A549 (cell line): ENCODE results near the gene KMT5C. TPM values are rescaled to one million over a fixed set of nuclear protein-coding genes. Genes with fewer than 3 reads are reported as not detected.
A peak's percentile ranks its signal among the peaks of the same experiment; 100 is the strongest.

ENCODE experiments used
- ATAC-seq, 2 experiments: fragments of 200-7000 bp in 1 of 2; fragments of >200 bp in 1 of 2; cut with Nextera tagmentation in 1 of 2; cut with Tn5 transposase in 1 of 2; 3 replicates each; pipeline versions ENCODE4 v1.8.0 to v1.9.1; 2018 to 2020; ENCODE audit warnings: mild to moderate bottlenecking in 1 of 2, moderate library complexity in 1 of 2
- CTCF ChIA-PET: fragments of 300-600 bp; sonication (Branson Sonifier 250); formaldehyde crosslinking; extraction: SDS; loops from one replicate; lab custom pipeline; 2021; ENCODE audit warnings: antibody characterized with exemption, inconsistent platforms; lab: Yijun Ruan, JAX
- POLR2A ChIA-PET: fragments of 350-600 bp; formaldehyde crosslinking; extraction: SDS; loops from one replicate; lab custom pipeline; 2021; ENCODE audit warnings: antibody characterized with exemption, inconsistent platforms; lab: Yijun Ruan, JAX
- DNase-seq, 2 experiments: peaks; one replicate each; pipeline versions ENCODE4 v3.0.0 to v3.0.0-alpha.2; 2011 to 2016; ENCODE audit warnings: low read depth in 1 of 2, low spot score in 1 of 2
- FAIRE-seq: peaks from 2 replicates; lab custom pipeline; 2011; peaks lifted over from hg19 to GRCh38; lab: Jason Lieb, UNC
- H3K27ac ChIP-seq, 2 experiments: fragments of >200 bp; sonication (Bioruptor Twin); formaldehyde crosslinking; 3 replicates each; pipeline ENCODE4 v1.5.1; 2016 to 2017
- H3K4me1 ChIP-seq: fragments of >200 bp; sonication (Bioruptor Twin); formaldehyde crosslinking; 3 replicates; pipeline ENCODE4 v1.6.1; 2016
- H3K4me2 ChIP-seq: fragments of >200 bp; sonication (Bioruptor Twin); formaldehyde crosslinking; 3 replicates; pipeline ENCODE4 v1.6.1; 2016
- H3K4me3 ChIP-seq: fragments of >200 bp; sonication (Bioruptor Twin); formaldehyde crosslinking; 3 replicates; pipeline ENCODE4 v1.5.1; 2016
- H3K9me3 ChIP-seq: fragments of >200 bp; sonication (Bioruptor Twin); formaldehyde crosslinking; 3 replicates; pipeline ENCODE4 v1.6.1; 2016
- BCL3 ChIP-seq: fragments of >200 bp; sonication (Bioruptor Twin); formaldehyde crosslinking; IDR thresholded peaks from 3 replicates; pipeline ENCODE4 v1.6.1; 2016
- CTCF ChIP-seq: fragments of >200 bp; sonication (Bioruptor Twin); formaldehyde crosslinking; IDR thresholded peaks from 3 replicates; pipeline ENCODE4 v1.5.1; 2016
- EP300 ChIP-seq, 2 experiments: fragments of >200 bp; sonication (Bioruptor Twin); formaldehyde crosslinking; IDR thresholded peaks; 2 replicates in 1 of 2; 3 replicates in 1 of 2; pipeline ENCODE4 v1.6.1; 2016 to 2017
- ESRRA ChIP-seq: fragments of 150-350 bp; IDR thresholded peaks from 2 replicates; pipeline ENCODE4 v1.6.1; 2014; ENCODE audit warnings: mild to moderate bottlenecking, low read length, borderline replicate concordance
- FOSL2 ChIP-seq, 2 experiments: fragments of 450-650 bp in 1 of 2; fragments of >200 bp in 1 of 2; sonication (Bioruptor Twin) in 1 of 2; formaldehyde crosslinking; IDR thresholded peaks; 2 replicates each; pipeline versions ENCODE4 v1.5.0 to v1.6.1; 2016 to 2020; ENCODE audit warnings: mild to moderate bottlenecking in 1 of 2, moderate library complexity in 1 of 2
- FOXS1 ChIP-seq: fragments of 250-450 bp; sonication (Bioruptor Pico); IDR thresholded peaks from 2 replicates; pipeline ENCODE4 v1.5.0; 2020; ENCODE audit warnings: mild to moderate bottlenecking, moderate library complexity
- GATA3 ChIP-seq: IDR thresholded peaks from 2 replicates; pipeline ENCODE4 v1.6.1; 2012; ENCODE audit warnings: borderline replicate concordance
- HDAC2 ChIP-seq: fragments of 200-600 bp; sonication (generic); IDR thresholded peaks from 2 replicates; pipeline ENCODE4 v1.6.1; 2016
- HOXA7 ChIP-seq: fragments of 250-450 bp; sonication (Bioruptor Pico); IDR thresholded peaks from 2 replicates; pipeline ENCODE4 v1.5.0; 2020; ENCODE audit warnings: mild to moderate bottlenecking, moderate library complexity
- HOXB13 ChIP-seq: fragments of 250-450 bp; sonication (Bioruptor Pico); IDR thresholded peaks from 2 replicates; pipeline ENCODE4 v1.5.0; 2020; ENCODE audit warnings: low read depth, mild to moderate bottlenecking, moderate library complexity
- JUN ChIP-seq, 2 experiments: fragments of >200 bp; sonication (Bioruptor Twin); formaldehyde crosslinking; IDR thresholded peaks; 2 replicates in 1 of 2; 3 replicates in 1 of 2; pipeline ENCODE4 v1.6.1; 2016 to 2017
- JUNB ChIP-seq: fragments of >200 bp; sonication (Bioruptor Twin); formaldehyde crosslinking; IDR thresholded peaks from 2 replicates; pipeline ENCODE4 v1.6.1; 2016
- KDM1A ChIP-seq: fragments of 200-600 bp; sonication (generic); IDR thresholded peaks from 2 replicates; pipeline ENCODE4 v1.6.1; 2016; ENCODE audit warnings: low read depth, mild to moderate bottlenecking
- MAX ChIP-seq: IDR thresholded peaks from 2 replicates; pipeline ENCODE4 v1.6.1; 2012
- MYC ChIP-seq: IDR thresholded peaks from 2 replicates; pipeline ENCODE4 v1.6.1; 2012; ENCODE audit warnings: mild to moderate bottlenecking, inconsistent platforms, low read length, improper control_type of control experiment, borderline replicate concordance
- NPAS2 ChIP-seq: fragments of 250-450 bp; sonication (Bioruptor Pico); IDR thresholded peaks from 2 replicates; pipeline ENCODE4 v1.8.0; 2022; ENCODE audit warnings: mild to moderate bottlenecking, moderate library complexity, borderline replicate concordance
- PHF8 ChIP-seq: fragments of 200-600 bp; sonication (generic); IDR thresholded peaks from 2 replicates; pipeline ENCODE4 v1.6.1; 2016; ENCODE audit warnings: low read depth, mild to moderate bottlenecking, antibody characterized with exemption, moderate library complexity, borderline replicate concordance
- POLR2A ChIP-seq: IDR thresholded peaks from 2 replicates; pipeline ENCODE4 v1.6.1; 2012; ENCODE audit warnings: mild to moderate bottlenecking, low read length
- RARB ChIP-seq: fragments of 250-450 bp; sonication (Bioruptor Pico); IDR thresholded peaks from 2 replicates; pipeline ENCODE4 v1.8.0; 2021; ENCODE audit warnings: mild to moderate bottlenecking, moderate library complexity
- RCOR1 ChIP-seq: fragments of 150-350 bp; IDR thresholded peaks from 2 replicates; pipeline ENCODE4 v1.6.1; 2014; ENCODE audit warnings: antibody characterized with exemption, low read length, low read depth
- RNF2 ChIP-seq: fragments of 200-600 bp; sonication (generic); IDR thresholded peaks from 2 replicates; pipeline ENCODE4 v1.6.1; 2016; ENCODE audit warnings: low read depth, mild to moderate bottlenecking, antibody characterized with exemption, moderate library complexity, borderline replicate concordance
- SREBF2 ChIP-seq: fragments of 450-650 bp; IDR thresholded peaks from 2 replicates; pipeline ENCODE4 v1.6.1; 2014; ENCODE audit warnings: mild to moderate bottlenecking, moderate library complexity
- ZC3H11A ChIP-seq: fragments of 450-650 bp; IDR thresholded peaks from 2 replicates; pipeline ENCODE4 v1.6.1; 2014; ENCODE audit warnings: antibody characterized with exemption, mild to moderate bottlenecking
- WGBS: methylation state at CpG from one replicate; pipeline ENCODE4 v1.1.6; 2017; ENCODE audit errors: missing lambda C conversion rate; 5-methylcytosine and 5-hydroxymethylcytosine counted together
- polyA plus RNA-seq, 4 experiments: library from polyadenylated mRNA; depleted of rRNA in 3 of 4; stranded (reverse); fragments of >200 nt; fragmentation: RNase III in 1 of 4; extraction: RNeasy Plus Mini Kit Qiagen cat#74134 plus additional on column Dnase treatment in 1 of 4; gene quantifications; 2 replicates in 3 of 4; 3 replicates in 1 of 4; pipeline ENCODE4 v1.2.3, GENCODE V29; 2011 to 2017
- TF ChIP-seq, protein P1 (sequence below): IDR thresholded peaks from 2 replicates; pipeline ENCODE4 v1.6.1; 2012
- TF ChIP-seq, protein P2 (sequence below): fragments of 450-650 bp; IDR thresholded peaks from 2 replicates; pipeline ENCODE4 v1.6.1; 2014; ENCODE audit warnings: antibody characterized with exemption

KMT5C gene
- polyA plus RNA-seq, 2 of the 4 experiments (the other 2 are of a cell fraction): 9.5 to 15.2 TPM

DNA sequence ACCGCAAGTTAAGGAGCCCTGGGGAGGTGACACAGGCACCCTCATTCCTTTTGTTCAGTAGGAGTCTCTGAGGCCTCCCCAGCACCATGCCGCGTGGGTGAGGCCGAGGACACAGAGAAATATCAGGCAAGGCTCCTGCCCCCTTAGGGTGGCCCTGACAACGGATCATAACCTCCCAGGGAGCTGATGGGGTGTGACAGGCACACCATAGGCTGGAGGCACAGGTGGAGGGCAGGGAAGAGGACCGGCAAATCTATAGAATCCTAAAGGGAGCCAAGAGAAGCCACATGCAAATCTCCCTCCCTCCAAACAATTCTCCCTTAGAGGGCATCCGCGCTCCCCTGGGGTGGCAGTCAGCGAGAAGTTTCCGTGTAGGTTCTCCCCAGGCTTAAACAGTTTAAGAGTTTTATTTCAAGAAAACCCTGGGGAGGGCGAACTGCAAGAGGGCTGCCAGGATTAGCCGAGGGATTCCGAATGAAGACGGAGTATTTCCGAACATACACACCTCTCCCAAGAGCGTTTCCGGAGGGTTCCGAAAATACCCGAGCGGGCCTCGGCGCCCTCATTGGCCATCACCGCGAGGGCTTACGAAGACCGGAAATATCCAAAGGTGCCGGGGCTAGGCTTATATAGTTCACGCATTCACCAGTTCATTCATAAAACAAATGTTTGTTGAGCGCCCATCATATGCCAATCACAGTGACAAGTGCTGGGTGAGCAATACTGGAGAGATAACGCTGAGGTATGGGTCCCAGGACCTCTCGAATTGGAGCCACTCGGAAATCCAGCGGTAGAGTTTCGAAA, 45.4 kb downstream of the KMT5C start (continued):
- no peak for TF ChIP-seq BCL3

- Histone ChIP-seq H3K4me3 (peak within 1 kb of the TSS; percentile 89), H3K4me2 (peak within 1 kb of the TSS; percentile 92), H3K27ac (peak within 1 kb of the TSS; percentile 91 to 99), H3K4me1 (peaks cover 50% of the 10 kb centered on the region), H3K9me3 (peaks cover 6% of the 10 kb centered on the region; the same call in 2 of the 3 replicates)
- DNase-seq (peak; percentile 92 to 99), ATAC-seq (peak; percentile 54 to 77), FAIRE-seq (peak; percentile 91)
- TF ChIP-seq POLR2A (peak; percentile 100), HDAC2 (no peak), CTCF (no peak), MAX (peak; percentile 82; the same call in 1 of the 2 replicates), GATA3 (0 out of 2 replicates have a peak, but pooled peaks have one; percentile 8), JUNB (no peak), JUN (IDR thresholded peaks at IDR 0.05) (peak; percentile 99), NPAS2 (CRISPR knock-in tag) (no peak), FOXS1 (CRISPR knock-in tag) (no peak), KDM1A (no peak), FOSL2 (IDR thresholded peaks at IDR 0.05) (no peak), FOSL2 (CRISPR knock-in tag; IDR thresholded peaks at IDR 0.05) (no peak), SREBF2 (no peak), HOXB13 (CRISPR knock-in tag) (no peak), BCL3 (peak; percentile 99), RARB (CRISPR knock-in tag) (no peak), PHF8 (peak; percentile 85), ZC3H11A (no peak), ESRRA (no peak), RCOR1 (no peak), HOXA7 (CRISPR knock-in tag) (no peak), EP300 (IDR thresholded peaks at IDR 0.05) (no peak), RNF2 (no peak), MYC (peak; percentile 71; the same call in 1 of the 2 replicates)
- TF ChIP-seq, protein P1, sequence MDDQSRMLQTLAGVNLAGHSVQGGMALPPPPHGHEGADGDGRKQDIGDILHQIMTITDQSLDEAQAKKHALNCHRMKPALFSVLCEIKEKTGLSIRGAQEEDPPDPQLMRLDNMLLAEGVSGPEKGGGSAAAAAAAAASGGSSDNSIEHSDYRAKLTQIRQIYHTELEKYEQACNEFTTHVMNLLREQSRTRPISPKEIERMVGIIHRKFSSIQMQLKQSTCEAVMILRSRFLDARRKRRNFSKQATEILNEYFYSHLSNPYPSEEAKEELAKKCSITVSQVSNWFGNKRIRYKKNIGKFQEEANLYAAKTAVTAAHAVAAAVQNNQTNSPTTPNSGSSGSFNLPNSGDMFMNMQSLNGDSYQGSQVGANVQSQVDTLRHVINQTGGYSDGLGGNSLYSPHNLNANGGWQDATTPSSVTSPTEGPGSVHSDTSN: peak; percentile 77
- TF ChIP-seq, protein P2, sequence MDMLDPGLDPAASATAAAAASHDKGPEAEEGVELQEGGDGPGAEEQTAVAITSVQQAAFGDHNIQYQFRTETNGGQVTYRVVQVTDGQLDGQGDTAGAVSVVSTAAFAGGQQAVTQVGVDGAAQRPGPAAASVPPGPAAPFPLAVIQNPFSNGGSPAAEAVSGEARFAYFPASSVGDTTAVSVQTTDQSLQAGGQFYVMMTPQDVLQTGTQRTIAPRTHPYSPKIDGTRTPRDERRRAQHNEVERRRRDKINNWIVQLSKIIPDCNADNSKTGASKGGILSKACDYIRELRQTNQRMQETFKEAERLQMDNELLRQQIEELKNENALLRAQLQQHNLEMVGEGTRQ: no peak
- 1% methylated on average over 68 of the region's 68 CpGs for WGBS
- ChIA-PET POLR2A (interaction anchor here (4.5 to 6.5 kb wide), 2 partner anchors 22 to 47 kb away, joined by 47 to 55 read pairs; partner anchors contain the start of genes KMT5C and UBE2S), CTCF (interaction anchor here (1.6 to 7.0 kb wide), 2 partner anchors 14 to 84 kb away, joined by 8 to 38 read pairs; no protein-coding TSS in a partner anchor)
Measured at GRCh38 chr19:55385724-55386492, 46.2 kb downstream of the KMT5C start, which contains the start of gene RPL28. Gene RPL28 (plus strand): TSS chr19:55385932. CDS start chr19:55386358, 426 bp downstream.
